Skeletal muscle tissue (tissue), 4 donors: ENCODE results near the gene TMX4. TPM values are rescaled to one million over a fixed set of nuclear protein-coding genes. Genes with fewer than 3 reads are reported as not detected.

Experiments used
- H3K27ac ChIP-seq: one replicate; pipeline ENCODE4 v1.7.0; 2013; ENCODE audit warnings: mild to moderate bottlenecking, low read depth, low read length, inconsistent platforms
- H3K27me3 ChIP-seq, 3 donors: one replicate each; pipeline ENCODE4 v1.7.0; 2013; ENCODE audit warnings: low read length in 3 of 3; ENCODE audit not compliant: control insufficient read depth in 3 of 3, insufficient read depth in 3 of 3
- H3K36me3 ChIP-seq, 3 donors: one replicate each; pipeline ENCODE4 v1.7.0; 2013; ENCODE audit warnings: low read length in 3 of 3; ENCODE audit not compliant: control insufficient read depth in 3 of 3, insufficient read depth in 3 of 3
- H3K4me1 ChIP-seq, 3 donors: one replicate each; pipeline ENCODE4 v1.7.0; 2013; ENCODE audit warnings: low read length in 3 of 3, mild to moderate bottlenecking in 3 of 3; ENCODE audit not compliant: control insufficient read depth in 3 of 3, insufficient read depth in 3 of 3
- H3K4me3 ChIP-seq, 3 donors: one replicate each; pipeline ENCODE4 v1.7.0; 2013; ENCODE audit warnings: low read length in 3 of 3
- H3K9ac ChIP-seq, 3 donors: one replicate each; pipeline ENCODE4 v1.7.0; 2013; ENCODE audit warnings: low read length in 3 of 3, mild to moderate bottlenecking in 3 of 3, moderate library complexity in 2 of 3, low read depth in 1 of 3
- H3K9me3 ChIP-seq, 3 donors: one replicate each; pipeline ENCODE4 v1.7.0; 2013; ENCODE audit warnings: low read length in 3 of 3; ENCODE audit not compliant: control insufficient read depth in 3 of 3
- total RNA-seq: library from RNA; depleted of rRNA; stranded (reverse); fragments of >200 nt; gene quantifications from one replicate; pipeline ENCODE4 v1.2.3, GENCODE V29; 2014
- donor health status: Osteomylitis.

TMX4 gene
- total RNA-seq, 1 donor from 2014 or later, result 13.6 TPM

DNA sequence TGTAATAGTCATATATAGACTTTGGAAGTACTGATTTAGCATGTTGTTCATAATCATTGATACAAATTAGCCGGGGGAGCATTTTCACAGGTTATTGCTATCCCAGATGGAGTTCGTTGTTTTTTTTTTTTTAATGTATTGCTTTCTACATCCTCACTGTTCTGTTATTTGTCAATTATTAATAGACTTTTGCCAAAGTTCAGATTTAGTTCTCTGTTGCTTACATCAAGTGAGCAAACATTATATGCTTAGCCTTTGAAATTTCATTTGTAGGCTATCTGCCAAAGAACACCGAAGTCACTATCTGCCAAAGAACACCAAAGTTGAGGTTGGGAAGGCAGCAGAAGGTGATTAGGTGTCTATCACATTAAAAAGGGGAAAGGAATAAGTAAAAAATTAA lies 79.2 kb downstream of the TMX4 start, which contains the start of gene HAO1:
HAO1 (minus strand) TSS at position 118 of the 400 bp plus-strand sequence; CDS start at position 82, 36 bp downstream.
- Histone ChIP-seq H3K36me3 (no peaks in the 10 kb centered on the region), H3K27me3 (no peaks in the 10 kb centered on the region), H3K27ac (no peak within 1 kb of the TSS), H3K4me3 (no peak within 1 kb of the TSS), H3K4me1 (no peaks in the 10 kb centered on the region), H3K9ac (no peak within 1 kb of the TSS), H3K9me3 (no peaks in the 10 kb centered on the region)

DNA sequence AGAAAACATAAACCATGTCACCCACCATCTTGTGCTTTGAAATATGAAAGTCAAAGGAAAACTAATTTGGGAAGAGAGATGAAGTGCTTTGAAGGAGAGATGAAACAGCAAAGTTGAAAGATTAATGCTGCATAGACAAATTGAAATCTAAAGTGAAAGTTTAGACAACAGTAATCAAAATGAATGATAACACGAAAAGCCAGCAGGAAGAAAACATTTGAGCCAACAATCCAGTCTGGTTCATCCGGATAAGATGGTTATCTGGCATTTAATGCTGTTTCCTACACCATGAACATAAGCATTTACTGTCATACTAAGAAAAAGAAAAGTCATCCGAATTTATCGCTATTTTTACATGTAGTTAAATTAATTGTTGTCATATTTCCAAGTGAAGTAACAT lies 79.9 kb downstream of the TMX4 start:
- H3K9ac ChIP-seq, result no peak overlapping the region
- H3K36me3 ChIP-seq, result no peaks in the 10 kb centered on the region
- no peak overlapping the region for H3K4me3 ChIP-seq
- H3K27ac ChIP-seq, result no peak overlapping the region
- no peaks in the 10 kb centered on the region for H3K4me1 ChIP-seq
- H3K27me3 ChIP-seq, result no peaks in the 10 kb centered on the region
- H3K9me3 ChIP-seq, result no peaks in the 10 kb centered on the region

DNA sequence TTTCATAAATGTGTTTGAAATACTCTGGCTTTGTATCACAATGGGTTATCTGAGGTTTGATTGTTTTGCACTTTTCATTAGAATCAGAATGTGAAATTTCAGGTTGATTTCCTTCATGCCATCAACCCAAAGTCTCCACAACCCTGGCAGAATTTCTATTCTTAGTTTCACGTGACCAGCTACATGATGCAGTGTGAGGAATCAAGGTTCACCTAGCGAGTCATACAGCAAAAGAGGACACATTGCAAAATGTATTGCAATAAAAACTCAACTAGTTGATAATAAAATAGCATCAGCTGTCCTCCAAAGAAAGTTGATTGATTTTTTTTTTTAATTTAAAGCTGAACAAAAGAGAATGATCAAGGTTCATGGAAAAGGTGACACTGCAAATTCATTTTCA lies 81.5 kb downstream of the TMX4 start:
- Histone ChIP-seq H3K9ac (no peak overlapping the region), H3K4me3 (no peak overlapping the region), H3K4me1 (no peaks in the 10 kb centered on the region), H3K9me3 (no peaks in the 10 kb centered on the region), H3K36me3 (no peaks in the 10 kb centered on the region), H3K27me3 (no peaks in the 10 kb centered on the region), H3K27ac (no peak overlapping the region)

DNA sequence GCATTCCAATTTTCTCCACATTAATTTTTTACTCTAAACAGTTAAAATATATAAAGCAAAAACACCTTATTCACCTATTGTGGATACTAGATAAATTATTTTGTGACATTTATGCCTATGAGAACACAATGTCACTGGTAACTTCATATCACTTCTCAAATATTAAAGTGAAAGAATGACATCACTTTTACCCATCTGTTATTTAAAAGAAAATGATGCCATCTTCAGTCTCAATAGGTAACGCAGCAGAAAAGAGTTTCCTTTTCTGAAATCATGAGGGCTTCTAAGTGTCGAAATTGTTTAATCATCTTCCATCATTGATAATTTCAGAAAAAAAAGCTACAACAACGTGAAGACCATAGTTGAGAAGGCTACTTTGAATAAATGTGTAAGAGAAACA lies 82.2 kb downstream of the TMX4 start:
- no peak overlapping the region for H3K27ac ChIP-seq
- H3K27me3 ChIP-seq, result no peaks in the 10 kb centered on the region
- H3K4me3 ChIP-seq, result no peak overlapping the region

DNA sequence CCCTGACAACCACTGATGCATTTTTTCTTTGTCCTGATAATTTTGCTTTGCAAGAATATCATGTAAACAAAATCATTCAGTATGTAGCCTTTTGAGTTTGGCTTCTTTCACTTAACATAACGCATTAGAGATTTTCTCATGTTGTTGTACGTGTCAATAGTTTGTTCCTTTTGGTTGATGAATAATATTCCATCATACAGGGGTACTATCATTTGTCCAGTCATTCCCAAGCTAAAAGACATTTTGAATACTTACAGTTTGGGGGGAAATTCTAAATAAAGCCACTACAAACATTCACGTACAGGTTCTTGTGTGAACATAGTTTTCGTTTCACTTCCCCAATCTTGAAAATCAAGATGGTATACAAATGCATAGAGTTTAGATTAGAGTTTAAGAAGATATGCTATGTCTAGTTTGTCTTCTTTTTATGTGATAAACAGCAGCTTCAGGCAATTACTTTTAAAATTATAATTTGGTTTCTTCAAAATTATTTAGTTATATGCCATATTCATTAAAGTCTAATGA lies 84.5 kb downstream of the TMX4 start:
- Histone ChIP-seq H3K4me3 (no peak overlapping the region), H3K27ac (no peak overlapping the region), H3K36me3 (no peaks in the 10 kb centered on the region), H3K27me3 (no peaks in the 10 kb centered on the region), H3K9ac (no peak overlapping the region), H3K9me3 (no peaks in the 10 kb centered on the region), H3K4me1 (no peaks in the 10 kb centered on the region)

More for the DNA sequence above, 82.2 kb downstream of the TMX4 start:
- H3K9ac ChIP-seq, result no peak overlapping the region
- no peaks in the 10 kb centered on the region for H3K4me1 ChIP-seq
- H3K9me3 ChIP-seq, result no peaks in the 10 kb centered on the region
- no peaks in the 10 kb centered on the region for H3K36me3 ChIP-seq

DNA sequence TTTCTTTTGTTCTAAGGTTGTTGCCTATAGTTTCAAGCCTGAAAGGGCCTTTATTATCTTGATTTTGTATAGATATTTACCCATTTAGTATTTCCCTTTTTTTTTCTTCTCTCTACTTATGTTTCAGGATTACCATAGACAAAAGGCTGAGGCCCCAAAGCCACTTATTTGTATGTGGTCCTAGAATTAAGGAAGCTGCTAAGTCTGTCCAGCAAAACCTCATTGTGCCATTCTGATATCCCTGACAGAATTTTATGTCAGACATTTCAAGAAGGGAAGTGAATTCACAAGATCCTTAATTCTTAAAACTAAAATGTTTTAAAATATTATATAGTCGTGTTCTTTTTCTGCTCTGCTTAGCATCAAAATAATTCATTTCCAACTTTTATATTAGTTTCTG lies 86.2 kb downstream of the TMX4 start:
- no peaks in the 10 kb centered on the region for H3K27me3 ChIP-seq
- H3K4me1 ChIP-seq, result no peaks in the 10 kb centered on the region
- H3K9me3 ChIP-seq, result no peaks in the 10 kb centered on the region
- no peak overlapping the region for H3K27ac ChIP-seq
- no peak overlapping the region for H3K9ac ChIP-seq
- H3K4me3 ChIP-seq, result no peak overlapping the region
- H3K36me3 ChIP-seq, result no peaks in the 10 kb centered on the region

DNA sequence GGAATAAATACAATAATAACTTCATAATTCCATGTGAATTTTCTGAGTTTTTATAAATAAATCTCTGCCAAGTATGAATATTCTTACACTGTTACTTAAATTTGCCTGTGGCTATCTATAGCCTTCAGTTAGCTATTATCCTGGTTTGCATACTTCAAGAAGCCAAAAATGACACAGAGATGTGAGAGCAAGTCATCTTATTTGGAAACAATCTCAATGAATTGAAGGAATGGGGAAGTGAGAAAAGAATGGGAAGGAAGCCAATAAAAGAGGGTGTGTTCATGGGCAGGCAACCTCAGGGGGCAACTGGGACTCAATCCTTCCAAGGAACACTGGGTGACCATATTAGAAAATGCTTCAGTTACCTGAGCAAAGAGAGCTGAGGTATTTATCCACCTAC lies 89.2 kb downstream of the TMX4 start:
- no peaks in the 10 kb centered on the region for H3K27me3 ChIP-seq
- H3K4me3 ChIP-seq, result no peak overlapping the region
- H3K36me3 ChIP-seq, result no peaks in the 10 kb centered on the region
- no peaks in the 10 kb centered on the region for H3K9me3 ChIP-seq
- H3K9ac ChIP-seq, result no peak overlapping the region
- H3K4me1 ChIP-seq, result no peaks in the 10 kb centered on the region
- no peak overlapping the region for H3K27ac ChIP-seq

Other genes starting within 250 kb of the TMX4 start
- gene HAO1, start 79.3 kb downstream of the TMX4 start, total RNA-seq, result not detected
- 13.0 TPM for gene PLCB1, start 112.5 kb upstream of the TMX4 start, total RNA-seq